ENCODE results near the gene B4GALT5.

DNA sequence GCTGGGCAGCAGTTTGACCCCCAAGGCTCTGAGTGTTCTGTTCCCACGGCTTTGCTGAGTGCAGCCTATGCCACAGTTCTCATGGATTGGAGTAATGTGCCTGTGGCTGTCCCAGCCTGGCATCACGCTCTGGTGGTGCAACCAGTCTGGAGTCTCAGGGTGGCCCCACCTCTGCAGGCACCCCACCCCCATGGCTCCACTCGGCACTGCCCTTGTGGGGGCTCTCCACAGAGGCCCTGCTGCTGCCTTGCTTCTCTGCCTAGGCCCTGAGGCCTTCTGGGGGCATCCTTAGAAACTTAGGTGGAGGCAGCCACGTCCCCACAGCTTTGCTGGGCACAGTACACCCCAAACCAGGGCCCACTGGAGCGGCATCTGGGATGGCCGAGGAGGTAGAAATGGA, 25.4 kb upstream of the B4GALT5 start:
- TF ChIP-seq, protein P1, sequence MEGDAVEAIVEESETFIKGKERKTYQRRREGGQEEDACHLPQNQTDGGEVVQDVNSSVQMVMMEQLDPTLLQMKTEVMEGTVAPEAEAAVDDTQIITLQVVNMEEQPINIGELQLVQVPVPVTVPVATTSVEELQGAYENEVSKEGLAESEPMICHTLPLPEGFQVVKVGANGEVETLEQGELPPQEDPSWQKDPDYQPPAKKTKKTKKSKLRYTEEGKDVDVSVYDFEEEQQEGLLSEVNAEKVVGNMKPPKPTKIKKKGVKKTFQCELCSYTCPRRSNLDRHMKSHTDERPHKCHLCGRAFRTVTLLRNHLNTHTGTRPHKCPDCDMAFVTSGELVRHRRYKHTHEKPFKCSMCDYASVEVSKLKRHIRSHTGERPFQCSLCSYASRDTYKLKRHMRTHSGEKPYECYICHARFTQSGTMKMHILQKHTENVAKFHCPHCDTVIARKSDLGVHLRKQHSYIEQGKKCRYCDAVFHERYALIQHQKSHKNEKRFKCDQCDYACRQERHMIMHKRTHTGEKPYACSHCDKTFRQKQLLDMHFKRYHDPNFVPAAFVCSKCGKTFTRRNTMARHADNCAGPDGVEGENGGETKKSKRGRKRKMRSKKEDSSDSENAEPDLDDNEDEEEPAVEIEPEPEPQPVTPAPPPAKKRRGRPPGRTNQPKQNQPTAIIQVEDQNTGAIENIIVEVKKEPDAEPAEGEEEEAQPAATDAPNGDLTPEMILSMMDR (IDR thresholded peaks at IDR 0.05 in 8 of 11, conservative IDR thresholded peaks at IDR 0.05 in 3 of 11) = no peak
- TF ChIP-seq POLR2A (IDR thresholded peaks at IDR 0.05) (no peak), POLR2AphosphoS5 (IDR thresholded peaks at IDR 0.05) (no peak)

Measured in spleen (tissue), 7 donors.